ENCODE data around the gene NOS1AP.

Gene NOS1AP

GRCh38 chr1:162369571-162369970, 300.1 kb downstream of the NOS1AP start:
- Histone ChIP-seq H4K20me1 (ENCODE audit: insufficient read depth, low read length) (no peaks in the 10 kb centered on the region), H3K9me2 (replicated peaks; ENCODE audit: insufficient read depth, low read length) (no peaks in the 10 kb centered on the region), H3K9me3 (replicated peaks; ENCODE audit: insufficient read depth, low read length) (no peaks in the 10 kb centered on the region), H3K9ac (ENCODE audit: low read length) (no peak overlapping the region), H3K79me2 (ENCODE audit: low read length) (no peaks in the 10 kb centered on the region), H3K27ac (ENCODE audit: low read length) (no peak overlapping the region), H3K36me3 (replicated peaks; ENCODE audit: insufficient read depth, low read length) (no peaks in the 10 kb centered on the region), H3F3A (ENCODE audit: insufficient read depth, low read length) (no peaks in the 10 kb centered on the region), H3K4me2 (ENCODE audit: low read depth, low read length) (no peak overlapping the region), H3K27me3 (replicated peaks; ENCODE audit: insufficient read depth, low read length) (no peaks in the 10 kb centered on the region), H2AFZ (ENCODE audit: low read length) (no peak overlapping the region), H3K4me3 (ENCODE audit: low read length) (no peak overlapping the region), H3K4me1 (ENCODE audit: low read length) (no peaks in the 10 kb centered on the region)
- DNase-seq, result no peak
- TF ChIP-seq EZH2 (optimal IDR thresholded peaks at IDR 0.05; ENCODE audit: low read depth, low read length) (no peak), CTCF (IDR thresholded peaks at IDR 0.05; ENCODE audit: low read length) (no peak), EZH2phosphoT487 (IDR thresholded peaks at IDR 0.05; ENCODE audit: low read length) (no peak)

GRCh38 chr1:162370161-162370560, 300.7 kb downstream of the NOS1AP start:
- Histone ChIP-seq H3K4me2 (ENCODE audit: low read depth, low read length) (no peak overlapping the region), H3K27ac (ENCODE audit: low read length) (no peak overlapping the region), H2AFZ (ENCODE audit: low read length) (no peak overlapping the region), H3K4me1 (ENCODE audit: low read length) (no peaks in the 10 kb centered on the region), H4K20me1 (ENCODE audit: insufficient read depth, low read length) (no peaks in the 10 kb centered on the region), H3K79me2 (ENCODE audit: low read length) (no peaks in the 10 kb centered on the region), H3K9me3 (replicated peaks; ENCODE audit: insufficient read depth, low read length) (no peaks in the 10 kb centered on the region), H3K27me3 (replicated peaks; ENCODE audit: insufficient read depth, low read length) (no peaks in the 10 kb centered on the region), H3K9ac (ENCODE audit: low read length) (no peak overlapping the region), H3F3A (ENCODE audit: insufficient read depth, low read length) (no peaks in the 10 kb centered on the region), H3K9me2 (replicated peaks; ENCODE audit: insufficient read depth, low read length) (no peaks in the 10 kb centered on the region), H3K4me3 (ENCODE audit: low read length) (no peak overlapping the region), H3K36me3 (replicated peaks; ENCODE audit: insufficient read depth, low read length) (no peaks in the 10 kb centered on the region)
- no peak for TF ChIP-seq EZH2phosphoT487 (IDR thresholded peaks at IDR 0.05; ENCODE audit: low read length)
- TF ChIP-seq CTCF (IDR thresholded peaks at IDR 0.05; ENCODE audit: low read length), result no peak
- TF ChIP-seq EZH2 (optimal IDR thresholded peaks at IDR 0.05; ENCODE audit: low read depth, low read length), result no peak
- DNase-seq, result no peak

- Histone ChIP-seq H3K9me2 (replicated peaks; ENCODE audit: insufficient read depth, low read length) (no peaks in the 10 kb centered on the region), H3K4me2 (ENCODE audit: low read depth, low read length) (no peak overlapping the region), H3K4me3 (ENCODE audit: low read length) (no peak overlapping the region), H3K27ac (ENCODE audit: low read length) (no peak overlapping the region), H3K9me3 (replicated peaks; ENCODE audit: insufficient read depth, low read length) (no peaks in the 10 kb centered on the region), H3F3A (ENCODE audit: insufficient read depth, low read length) (no peaks in the 10 kb centered on the region), H3K79me2 (ENCODE audit: low read length) (no peaks in the 10 kb centered on the region), H3K9ac (ENCODE audit: low read length) (no peak overlapping the region), H4K20me1 (ENCODE audit: insufficient read depth, low read length) (no peaks in the 10 kb centered on the region), H3K36me3 (replicated peaks; ENCODE audit: insufficient read depth, low read length) (no peaks in the 10 kb centered on the region), H3K27me3 (replicated peaks; ENCODE audit: insufficient read depth, low read length) (no peaks in the 10 kb centered on the region), H3K4me1 (ENCODE audit: low read length) (no peaks in the 10 kb centered on the region), H2AFZ (ENCODE audit: low read length) (no peak overlapping the region)
- TF ChIP-seq CTCF (IDR thresholded peaks at IDR 0.05; ENCODE audit: low read length) (no peak), EZH2phosphoT487 (IDR thresholded peaks at IDR 0.05; ENCODE audit: low read length) (no peak), EZH2 (optimal IDR thresholded peaks at IDR 0.05; ENCODE audit: low read depth, low read length) (no peak)
- no peak for DNase-seq
Measured at GRCh38 chr1:162370721-162371120, 301.2 kb downstream of the NOS1AP start.
